Peyer's patch (tissue), 4 donors: ENCODE measurements around the gene TARS1. TPM values are rescaled to one million over a fixed set of nuclear protein-coding genes. Genes with fewer than 3 reads are reported as not detected.
"Not testable (repeated sequence)": the region's sequence is repeated elsewhere in the genome, so short reads cannot be mapped to it uniquely, and the experiment has no call there.

Experiments used
- DNase-seq, 3 donors: peaks; one replicate each; pipeline ENCODE4 v3.0.0-alpha.2; 2017 to 2019
- H3K27ac ChIP-seq, 4 donors: fragments of 200-600 bp; sonication (generic); one replicate each; pipeline ENCODE4 v1.5.1; 2016 to 2019
- H3K27me3 ChIP-seq, 2 donors: fragments of 200-600 bp; sonication (generic); one replicate each; pipeline ENCODE4 v1.5.1; 2019
- H3K36me3 ChIP-seq, 3 donors: fragments of 200-600 bp; sonication (generic); one replicate each; pipeline ENCODE4 v1.5.1; 2016 to 2019
- H3K4me1 ChIP-seq, 4 donors: fragments of 200-600 bp; sonication (generic); one replicate each; pipeline ENCODE4 v1.5.1; 2016 to 2019
- H3K4me3 ChIP-seq, 4 donors: fragments of 200-600 bp; sonication (generic); 1 replicate in 3 of 4; 2 replicates in 1 of 4; pipeline ENCODE4 v1.5.1; 2016 to 2019; ENCODE audit warnings: mild to moderate bottlenecking in 1 of 4
- H3K9me3 ChIP-seq, 4 donors: fragments of 200-600 bp; sonication (generic); one replicate each; pipeline ENCODE4 v1.5.1; 2016 to 2019; ENCODE audit warnings: mild to moderate bottlenecking in 1 of 4
- CTCF ChIP-seq, 6 experiments: fragments of 450-650 bp in 4 of 6; fragments of 200-600 bp in 2 of 6; sonication (generic) in 1 of 6; IDR thresholded peaks; one replicate each; pipeline ENCODE4 v1.5.1; 2017 to 2019; ENCODE audit warnings: antibody characterized with exemption in 6 of 6, mild to moderate bottlenecking in 3 of 6, moderate library complexity in 1 of 6
- POLR2A ChIP-seq, 2 donors: fragments of 450-650 bp; IDR thresholded peaks; one replicate each; pipeline ENCODE4 v1.5.1; 2017; ENCODE audit warnings: antibody characterized with exemption in 2 of 2, mild to moderate bottlenecking in 2 of 2, moderate library complexity in 2 of 2
- total RNA-seq, 4 donors: library from RNA; depleted of rRNA; stranded (reverse); fragments of >200 nt; gene quantifications; one replicate each; pipeline ENCODE4 v1.1.0, GENCODE V29; 2016

Gene TARS1
- total RNA-seq, 4 donors from 2014 or later, result 29.7 to 123 (median 66.6) TPM

- Histone ChIP-seq H3K4me1 (no peaks in the 10 kb centered on the region), H3K9me3 (no peaks in the 10 kb centered on the region), H3K27me3 (no peaks in the 10 kb centered on the region), H3K36me3 (no peaks in the 10 kb centered on the region), H3K4me3 (no peak overlapping the region), H3K27ac (peak overlapping the region in 2 of 4 donors; percentile 2 to 73)
- DNase-seq, result peak in 1 of 3 donors; percentile 49
- TF ChIP-seq POLR2A (IDR thresholded peaks at IDR 0.05), result no peak
These were observed 7.2 kb upstream of the TARS1 start for GRCh38 chr5:33433303-33434240.

GRCh38 chr5:33435893-33436490, 4.8 kb upstream of the TARS1 start:
- peak; percentile 40 to 88 (median 82) for TF ChIP-seq CTCF (IDR thresholded peaks at IDR 0.05)
- peak in 2 of 3 donors; percentile 63 to 87 for DNase-seq
- not testable (repeated sequence) for H3K27ac ChIP-seq, H3K4me3 ChIP-seq, H3K9me3 ChIP-seq, H3K36me3 ChIP-seq, H3K4me1 ChIP-seq, H3K27me3 ChIP-seq

- Histone ChIP-seq H3K27ac (no peak overlapping the region), H3K9me3 (no peaks in the 10 kb centered on the region), H3K4me1 (peaks cover 0 to 22% (median 5%) of the 10 kb centered on the region in 4 donors), H3K4me3 (no peak overlapping the region), H3K27me3 (no peaks in the 10 kb centered on the region), H3K36me3 (no peaks in the 10 kb centered on the region)
- no peak for DNase-seq
- TF ChIP-seq POLR2A (IDR thresholded peaks at IDR 0.05), result no peak
- TF ChIP-seq CTCF (IDR thresholded peaks at IDR 0.05), result no peak
These were observed 1.8 kb upstream of the TARS1 start for GRCh38 chr5:33438996-33439395.

GRCh38 chr5:33439905-33440481, 772 bp upstream of the TARS1 start:
- Histone ChIP-seq H3K36me3 (no peaks in the 10 kb centered on the region), H3K9me3 (no peaks in the 10 kb centered on the region), H3K27me3 (no peaks in the 10 kb centered on the region), H3K4me3 (peak overlapping the region; percentile 66 to 93 (median 72)), H3K4me1 (peaks cover 0 to 22% (median 5%) of the 10 kb centered on the region in 4 donors), H3K27ac (peak overlapping the region; percentile 84 to 96 (median 87))
- DNase-seq, result no peak
- no peak for TF ChIP-seq CTCF (IDR thresholded peaks at IDR 0.05)
- TF ChIP-seq POLR2A (IDR thresholded peaks at IDR 0.05), result no peak

GRCh38 chr5:33441241-33442177, 744 bp downstream of the TARS1 start:
- Histone ChIP-seq H3K4me3 (peak overlapping the region; percentile 66 to 93 (median 72)), H3K27me3 (no peaks in the 10 kb centered on the region), H3K9me3 (no peaks in the 10 kb centered on the region), H3K4me1 (peaks cover 0 to 27% (median 5%) of the 10 kb centered on the region in 4 donors), H3K36me3 (peaks cover 0 to 15% (median 0%) of the 10 kb centered on the region in 3 donors), H3K27ac (peak overlapping the region; percentile 84 to 96 (median 87))
- TF ChIP-seq CTCF (IDR thresholded peaks at IDR 0.05) (no peak), POLR2A (IDR thresholded peaks at IDR 0.05) (no peak)
- DNase-seq, result peak in 2 of 3 donors; percentile 37 to 48
